HepG2 (cell line): ENCODE data around the gene MTA2. TPM values are rescaled to one million over a fixed set of nuclear protein-coding genes. Genes with fewer than 3 reads are reported as not detected.

Source experiments
- ATF1 ChIP-seq: IDR thresholded peaks from 2 replicates; pipeline ENCODE4 v1.6.1; 2016; ENCODE audit warnings: mild to moderate bottlenecking, control low read depth
- GATA4 ChIP-seq: sonication (generic); IDR thresholded peaks from 2 replicates; pipeline ENCODE4 v1.6.1; 2016; ENCODE audit warnings: antibody characterized with exemption, low read depth, borderline replicate concordance
- GATAD2A ChIP-seq: IDR thresholded peaks from 2 replicates; pipeline ENCODE4 v1.6.1; 2016
- GLI4 ChIP-seq: sonication (generic); formaldehyde crosslinking; IDR thresholded peaks from 2 replicates; pipeline ENCODE4 v1.5.1; 2020; ENCODE audit warnings: missing genetic modification reagents, mild to moderate bottlenecking, moderate library complexity, borderline replicate concordance
- HOMEZ ChIP-seq: IDR thresholded peaks from 2 replicates; pipeline ENCODE4 v1.6.1; 2016; ENCODE audit warnings: low read depth
- IKZF5 ChIP-seq: IDR thresholded peaks from 2 replicates; pipeline ENCODE4 v1.6.1; 2018; ENCODE audit warnings: missing genetic modification reagents, mild to moderate bottlenecking, missing compliant biosample characterization
- JDP2 ChIP-seq: sonication (generic); formaldehyde crosslinking; IDR thresholded peaks from 2 replicates; pipeline ENCODE4 v1.8.1; 2022; ENCODE audit warnings: missing genetic modification reagents, borderline replicate concordance
- MTF2 ChIP-seq: sonication (generic); formaldehyde crosslinking; IDR thresholded peaks from 2 replicates; pipeline ENCODE4 v1.5.0; 2020; ENCODE audit warnings: missing genetic modification reagents, borderline replicate concordance
- PAF1 ChIP-seq: IDR thresholded peaks from 2 replicates; pipeline ENCODE4 v1.6.1; 2016; ENCODE audit warnings: missing genetic modification reagents, missing compliant biosample characterization
- REPIN1 ChIP-seq: sonication (generic); formaldehyde crosslinking; IDR thresholded peaks from 2 replicates; pipeline ENCODE4 v1.8.0; 2022; ENCODE audit warnings: missing genetic modification reagents, low read depth, mild to moderate bottlenecking, borderline replicate concordance
- TBX2 ChIP-seq: sonication (generic); formaldehyde crosslinking; IDR thresholded peaks from 2 replicates; pipeline ENCODE4 v1.5.0; 2020; ENCODE audit warnings: missing genetic modification reagents, mild to moderate bottlenecking, borderline replicate concordance
- TEAD2 ChIP-seq: sonication (generic); formaldehyde crosslinking; IDR thresholded peaks from 2 replicates; pipeline ENCODE4 v1.9.0; 2021; ENCODE audit warnings: missing genetic modification reagents
- ZBTB4 ChIP-seq: sonication (generic); formaldehyde crosslinking; IDR thresholded peaks from 2 replicates; pipeline ENCODE4 v1.4.0; 2020; ENCODE audit warnings: missing genetic modification reagents, mild to moderate bottlenecking, borderline replicate concordance
- ZC3H4 ChIP-seq: sonication (generic); formaldehyde crosslinking; IDR thresholded peaks from 2 replicates; pipeline ENCODE4 v1.4.0; 2020; ENCODE audit warnings: missing genetic modification reagents, borderline replicate concordance
- ZFP1 ChIP-seq: IDR thresholded peaks from 2 replicates; pipeline ENCODE4 v1.6.1; 2016
- ZNF646 ChIP-seq: sonication (generic); formaldehyde crosslinking; IDR thresholded peaks from 2 replicates; pipeline ENCODE4 v1.9.0; 2021; ENCODE audit warnings: mild to moderate bottlenecking, missing genetic modification reagents
- ZNF703 ChIP-seq: sonication (generic); formaldehyde crosslinking; IDR thresholded peaks from 2 replicates; pipeline ENCODE4 v1.5.1; 2020; ENCODE audit warnings: missing genetic modification reagents, mild to moderate bottlenecking, moderate library complexity, borderline replicate concordance
- polyA plus RNA-seq, 8 experiments: library from polyadenylated mRNA; depleted of rRNA in 3 of 8; stranded (reverse) in 7 of 8; unstranded in 1 of 8; fragments of >200 nt; fragmentation: Illumina TruSeq in 4 of 8; extraction: Trizol in 4 of 8; gene quantifications; 2 replicates each; pipeline versions ENCODE4 v1.2.1 to v1.2.3, GENCODE V29; 2011 to 2016; ENCODE audit warnings: low read depth in 4 of 8, missing spikeins in 1 of 8, mixed read lengths in 1 of 8; ENCODE audit not compliant: insufficient read depth in 1 of 8
- total RNA-seq, 5 experiments: library from RNA; depleted of rRNA; stranded (reverse); fragments of >200 nt; fragmentation: Illumina TruSeq; extraction: Trizol; gene quantifications; 2 replicates each; pipeline ENCODE4 v1.2.3, GENCODE V29; 2016; ENCODE audit warnings: low read depth in 1 of 5

Gene MTA2
- total and polyA plus RNA-seq, 2 of the 13 experiments (the other 11 are each of a cell fraction or from before 2014, with no cell fraction given) = 14.0 to 70.0 TPM

- no peak for TF ChIP-seq ZBTB4 (CRISPR knock-in tag)
- TF ChIP-seq ZNF703 = no peak
- no peak for TF ChIP-seq ZFP1 (CRISPR knock-in tag)
- no peak for TF ChIP-seq JDP2
- no peak for TF ChIP-seq GLI4 (CRISPR knock-in tag)
- TF ChIP-seq MTF2 = no peak
- TF ChIP-seq PAF1 (CRISPR knock-in tag) = no peak
- TF ChIP-seq TBX2 (CRISPR knock-in tag) = no peak; the same call in 1 of the 2 replicates
- peak; percentile 25; the same call in 1 of the 2 replicates for TF ChIP-seq GATA4
- TF ChIP-seq ZNF646 (CRISPR knock-in tag) = no peak
- TF ChIP-seq GATAD2A (CRISPR knock-in tag) = peak; percentile 77; the same call in 1 of the 2 replicates
- TF ChIP-seq HOMEZ (CRISPR knock-in tag) = no peak
- TF ChIP-seq IKZF5 (CRISPR knock-in tag) = peak; percentile 49; the same call in 1 of the 2 replicates
- TF ChIP-seq ZC3H4 = no peak
- 0 out of 2 replicates have a peak, but pooled peaks have one; percentile 21 for TF ChIP-seq REPIN1 (CRISPR knock-in tag)
- no peak for TF ChIP-seq TEAD2
- no peak for TF ChIP-seq ATF1 (CRISPR knock-in tag)
Measured at GRCh38 chr11:62547691-62548281, 53.9 kb downstream of the MTA2 start (continued).
